ENCODE data around the gene GYPC.

GRCh38 chr2:126707941-126708340, 52.0 kb downstream of the GYPC start:
- TF ChIP-seq CTCF (IDR thresholded peaks at IDR 0.05) (no peak), ZFX (IDR thresholded peaks at IDR 0.05; ENCODE audit: borderline replicate concordance) (no peak)
